Activated CD4-positive, alpha-beta T cell treated with anti-CD3 and anti-CD28 coated beads for 48 hours (primary cell): Measurements from ENCODE around the gene PHF21A.
A peak's percentile ranks its signal among the peaks of the same experiment; 100 is the strongest.

Experiments used
- DNase-seq: peaks from one replicate; pipeline ENCODE4 v3.0.0-alpha.2; 2020

PHF21A gene

GRCh38 chr11:46075168-46075567, 46.1 kb downstream of the PHF21A start:
- DNase-seq, result peak; percentile 3

- DNase-seq, result no peak
These were observed 47.6 kb downstream of the PHF21A start for GRCh38 chr11:46073632-46074031.

DNA sequence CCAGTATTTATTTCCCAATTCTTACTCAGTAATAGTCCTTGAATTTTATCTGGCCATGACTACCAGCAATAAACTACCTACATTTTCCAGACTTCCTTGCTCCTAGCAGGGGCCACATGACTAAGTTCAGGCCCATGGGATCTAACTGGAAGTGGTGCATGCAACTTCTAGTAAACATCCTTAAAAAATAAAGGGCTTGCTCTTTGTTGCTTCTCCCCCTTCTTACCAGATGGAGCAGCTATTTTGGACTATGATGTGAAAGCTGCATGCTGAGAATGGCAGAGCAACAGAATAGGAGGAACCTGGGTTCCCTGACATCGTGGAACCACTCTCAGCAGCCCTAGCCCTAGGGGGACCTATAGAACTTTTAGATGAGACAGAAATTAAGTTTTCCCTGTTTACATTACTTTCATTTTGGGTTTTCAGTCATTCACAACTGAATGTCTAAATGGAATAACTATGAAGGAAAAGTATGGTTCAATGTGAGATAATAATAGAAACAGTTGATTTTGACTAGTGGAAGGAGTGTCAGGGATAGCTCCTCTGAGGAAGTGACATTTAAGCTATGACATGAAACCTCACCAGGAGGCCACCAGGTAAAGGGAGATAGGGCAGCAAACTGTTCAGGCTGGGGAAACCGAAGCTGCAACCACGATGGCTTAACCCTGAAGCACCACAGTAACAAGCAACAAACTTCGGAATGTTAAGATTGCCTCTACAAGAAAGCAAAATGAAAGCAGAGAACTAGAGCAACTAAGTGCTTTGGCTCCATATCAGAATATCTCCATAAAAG, 48.9 kb downstream of the PHF21A start:
- no peak for DNase-seq

DNA sequence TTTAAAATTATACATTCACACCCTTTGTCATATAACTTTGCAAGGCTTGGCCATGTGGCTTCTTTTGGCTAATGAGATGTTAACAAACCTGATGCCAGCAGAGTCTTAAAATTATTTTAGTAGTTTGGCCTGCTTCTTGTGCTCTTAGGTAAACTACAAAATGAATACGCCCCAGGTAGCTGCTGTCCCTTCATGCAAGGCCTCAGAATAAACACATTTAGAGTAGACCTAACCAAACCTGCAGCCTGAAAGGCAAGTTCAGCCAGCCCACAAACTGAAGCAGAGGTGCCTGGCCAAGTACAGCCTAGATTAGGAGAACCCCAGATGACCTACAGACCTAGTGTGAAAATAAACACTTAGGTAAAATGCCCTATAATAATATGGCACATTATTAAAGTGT, 50.2 kb downstream of the PHF21A start:
- DNase-seq, result no peak

DNA sequence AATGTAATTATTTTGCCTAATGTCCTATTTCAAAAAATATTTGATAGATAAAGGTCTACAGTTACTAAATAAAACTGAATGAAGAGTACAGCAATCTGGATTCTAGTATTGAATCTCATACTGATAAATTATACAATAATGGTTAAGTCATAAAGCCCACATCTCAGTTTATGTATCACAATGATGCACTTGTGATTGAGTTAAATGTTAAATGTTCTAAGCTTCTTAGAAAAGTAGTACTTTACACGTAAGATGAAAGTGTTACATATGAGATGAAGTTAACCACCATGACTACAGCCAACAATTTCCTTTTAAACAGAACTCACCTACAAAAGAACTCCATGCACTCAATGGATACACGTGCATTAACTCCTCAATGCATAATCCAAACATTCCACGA, 51.7 kb downstream of the PHF21A start:
- DNase-seq, result no peak

- no peak for DNase-seq
These were observed 54.9 kb downstream of the PHF21A start for GRCh38 chr11:46066335-46066734.

DNA sequence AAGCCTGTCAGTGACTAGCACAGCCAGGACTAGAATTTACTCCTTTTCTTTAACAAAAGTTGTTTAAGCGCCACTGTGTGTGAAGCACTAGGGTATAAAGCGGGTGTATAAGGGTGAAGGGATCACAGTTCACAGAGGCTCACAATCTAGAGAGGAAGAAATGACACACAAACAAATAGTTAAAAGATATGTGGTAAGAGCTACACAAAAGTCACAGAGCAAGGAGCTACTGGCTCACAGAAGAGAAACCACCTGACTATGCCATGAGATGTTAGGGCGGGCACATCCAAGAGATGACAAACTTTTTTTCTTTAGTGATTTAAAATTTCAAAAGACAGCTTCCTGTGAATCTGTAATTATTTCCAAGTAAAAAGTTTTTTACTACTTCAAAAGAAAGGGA, 55.6 kb downstream of the PHF21A start:
- DNase-seq, result no peak

- no peak for DNase-seq
These were observed 57.0 kb downstream of the PHF21A start for GRCh38 chr11:46064221-46064620.

- no peak for DNase-seq
These were observed 58.1 kb downstream of the PHF21A start for GRCh38 chr11:46063138-46063537.

- no peak for DNase-seq
These were observed 61.2 kb downstream of the PHF21A start for GRCh38 chr11:46060013-46060412.

- DNase-seq, result no peak
These were observed 63.8 kb downstream of the PHF21A start for GRCh38 chr11:46057489-46057888.

DNA sequence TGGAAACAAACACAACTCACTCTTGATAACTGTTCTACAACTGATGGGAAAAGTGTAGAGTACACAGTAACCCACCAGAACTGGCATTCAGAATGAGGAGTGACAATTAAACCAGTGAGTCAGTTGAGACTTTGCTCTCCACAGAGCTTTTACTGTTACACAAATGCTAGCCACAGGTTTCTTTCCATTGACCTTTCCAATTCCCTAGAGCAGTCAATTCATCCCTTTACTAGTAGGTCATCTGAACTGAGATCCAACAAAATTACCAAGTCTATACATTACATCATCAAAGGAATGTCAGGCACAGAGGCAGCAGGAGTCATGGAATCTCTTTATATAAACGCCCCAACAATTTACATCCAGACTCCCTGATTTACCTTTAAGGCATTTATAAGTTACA, 65.9 kb downstream of the PHF21A start:
- no peak for DNase-seq

DNA sequence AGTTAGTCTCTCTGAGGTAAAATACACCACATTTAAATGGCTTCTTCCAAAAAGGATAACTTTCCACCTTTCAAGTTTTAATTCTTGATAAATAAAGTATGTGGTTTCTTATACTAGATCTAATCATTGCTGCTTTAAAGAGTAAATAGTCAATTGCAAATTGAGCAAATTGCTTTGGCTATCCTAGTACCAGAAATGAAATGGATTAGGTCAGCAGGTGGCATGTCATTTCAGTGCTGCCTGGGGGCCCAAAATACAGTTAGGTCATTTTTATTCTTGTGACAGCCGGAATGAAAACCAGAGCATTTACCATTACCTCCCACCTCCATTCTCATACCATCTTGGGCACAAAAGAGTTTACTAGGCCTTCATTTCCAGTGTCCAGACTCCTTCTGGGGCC, 70.2 kb downstream of the PHF21A start:
- DNase-seq, result no peak

DNA sequence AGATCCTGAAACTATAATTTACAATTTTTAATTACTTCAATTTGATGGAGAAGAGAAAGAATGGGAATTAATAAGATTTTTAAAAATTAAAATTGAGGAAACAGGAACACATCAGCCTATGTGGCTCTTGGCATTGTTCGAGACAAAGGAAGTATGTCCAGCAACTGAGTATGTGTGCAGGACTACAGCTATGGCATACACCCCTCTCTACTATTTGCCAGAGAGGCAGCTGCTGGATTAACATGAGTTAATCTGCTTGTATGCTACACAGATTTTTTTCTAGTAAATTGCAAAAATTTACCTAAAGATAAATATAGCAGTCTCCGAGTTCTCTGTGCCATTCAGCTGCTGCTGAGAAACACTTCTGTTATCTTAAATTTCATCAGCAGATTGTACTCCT, 70.6 kb downstream of the PHF21A start:
- no peak for DNase-seq

- no peak for DNase-seq
These were observed 71.2 kb downstream of the PHF21A start for GRCh38 chr11:46050003-46050461.

DNA sequence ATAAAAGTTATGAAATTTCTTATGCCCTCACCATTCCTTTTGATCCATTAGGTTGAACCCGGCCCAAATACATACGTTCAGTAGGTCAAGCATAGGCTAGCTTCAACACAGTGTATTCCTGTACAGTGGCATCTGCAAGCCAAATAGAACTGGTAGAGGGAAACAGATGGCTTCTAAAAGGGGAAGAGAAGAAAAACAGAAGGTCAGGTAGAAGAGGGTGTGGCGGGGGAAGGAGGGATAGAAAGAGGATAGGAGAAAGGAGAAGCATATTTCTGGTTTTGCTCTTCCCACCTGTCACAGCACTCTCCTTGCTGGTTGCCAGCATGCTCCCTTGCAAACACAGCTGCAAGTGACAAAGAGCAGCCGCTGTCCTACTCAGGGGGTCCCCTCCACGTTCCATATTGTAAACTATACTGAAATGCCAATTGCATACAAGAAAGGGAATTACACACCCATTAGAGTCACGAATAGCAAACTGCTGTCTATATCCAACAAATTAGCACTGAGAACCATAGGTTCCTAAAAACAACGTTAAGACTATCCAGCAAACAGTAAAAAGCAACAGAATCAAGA, 71.8 kb downstream of the PHF21A start:
- no peak for DNase-seq

- no peak for DNase-seq
These were observed 73.1 kb downstream of the PHF21A start for GRCh38 chr11:46048198-46048597.

- no peak for DNase-seq
These were observed 73.7 kb downstream of the PHF21A start for GRCh38 chr11:46047520-46047919.

DNA sequence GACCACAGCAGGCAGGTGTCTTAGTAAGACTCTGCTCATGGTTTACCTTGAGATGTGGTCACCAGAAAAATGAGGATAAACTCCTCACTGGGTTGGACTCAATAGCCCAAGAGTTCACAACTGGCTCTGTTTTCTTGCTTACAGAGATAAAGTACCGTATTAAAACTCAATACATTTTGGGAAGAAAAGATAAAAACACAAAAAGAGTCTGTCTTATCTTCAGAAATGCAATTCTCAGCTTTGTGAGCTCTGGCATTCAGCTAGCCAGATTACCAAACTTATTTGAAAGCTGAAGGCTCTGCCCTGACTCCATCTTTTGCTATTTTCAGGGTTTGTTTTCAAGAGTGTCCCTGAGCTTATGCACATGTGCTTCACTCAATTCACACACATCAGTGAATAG, 75.4 kb downstream of the PHF21A start:
- DNase-seq, result no peak

- no peak for DNase-seq
These were observed 76.7 kb downstream of the PHF21A start for GRCh38 chr11:46044601-46045000.

DNA sequence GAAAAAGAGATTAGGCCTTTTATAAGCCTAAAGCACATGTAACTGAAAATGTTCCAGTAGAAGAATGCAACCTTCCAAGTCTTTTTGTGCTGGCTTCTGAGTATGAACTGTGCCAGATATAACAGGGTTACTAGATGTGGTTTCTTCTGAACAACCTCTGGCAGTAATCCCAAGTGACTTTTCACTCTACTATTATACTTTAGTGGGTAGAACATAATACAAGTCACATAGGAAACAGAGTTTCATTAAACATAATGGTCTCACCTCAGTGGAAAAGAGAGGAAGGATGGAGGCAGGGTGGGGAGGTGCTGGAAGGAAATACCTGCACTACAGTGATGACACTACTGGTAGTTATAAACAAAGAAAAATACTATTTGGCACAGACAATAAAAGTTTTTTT, 81.3 kb downstream of the PHF21A start:
- DNase-seq, result no peak

- DNase-seq, result no peak
These were observed 82.7 kb downstream of the PHF21A start for GRCh38 chr11:46038529-46038928.

- no peak for DNase-seq
These were observed 84.3 kb downstream of the PHF21A start for GRCh38 chr11:46036969-46037368.

DNA sequence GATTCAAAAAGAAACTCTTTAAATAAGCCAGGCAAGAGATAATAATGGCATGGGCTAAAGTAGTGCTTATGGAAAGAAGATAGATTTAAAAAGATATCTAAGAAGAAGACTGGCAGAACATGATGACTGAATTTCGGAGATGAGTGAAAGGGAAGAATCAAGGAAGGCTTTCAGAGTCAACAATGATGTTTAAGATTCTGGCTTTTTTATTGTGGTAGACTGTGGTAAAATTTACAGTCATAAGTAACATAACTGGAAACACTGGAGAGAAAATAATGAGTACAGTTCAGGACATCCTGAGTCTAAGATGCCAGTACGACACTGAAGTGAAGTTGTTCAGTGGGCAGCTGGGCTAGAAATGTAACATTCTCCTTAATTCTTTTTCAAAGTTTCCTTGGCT, 85.2 kb downstream of the PHF21A start:
- DNase-seq, result no peak

DNA sequence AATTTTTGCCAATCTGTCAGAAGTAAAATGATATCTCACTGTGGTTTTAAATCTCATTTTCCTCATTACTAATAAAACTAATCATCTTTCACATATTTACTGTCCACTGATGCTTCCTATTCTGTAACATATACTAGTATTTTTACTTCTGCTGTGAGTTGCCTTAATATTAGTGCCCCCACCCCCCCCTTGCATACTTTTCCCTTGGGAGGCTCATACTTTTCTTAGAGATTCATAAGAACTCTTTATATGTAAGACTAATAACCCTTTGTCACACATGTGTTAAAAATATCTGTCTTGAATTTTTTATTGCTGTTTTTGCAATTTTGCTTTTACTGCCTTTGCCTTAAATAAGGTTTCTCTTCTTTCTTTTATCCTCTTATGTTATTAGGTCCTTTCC, 87.2 kb downstream of the PHF21A start:
- DNase-seq, result no peak
